HG03097 (cell line): Measurements from ENCODE around the gene DNAL1.
A peak's percentile ranks its signal among the peaks of the same experiment; 100 is the strongest.
"Not testable (repeated sequence)": the region's sequence is repeated elsewhere in the genome, so short reads cannot be mapped to it uniquely, and the experiment has no call there.

Source experiments
- ATAC-seq: cut with Tn5 transposase; IDR thresholded peaks from one replicate; pipeline ENCODE4 v1.9.1; 2021; ENCODE audit not compliant: unreplicated experiment, low FRiP score

Gene DNAL1

GRCh38 chr14:73637830-73638229 lies 7.0 kb upstream of the DNAL1 start:
- no peak for ATAC-seq

DNA sequence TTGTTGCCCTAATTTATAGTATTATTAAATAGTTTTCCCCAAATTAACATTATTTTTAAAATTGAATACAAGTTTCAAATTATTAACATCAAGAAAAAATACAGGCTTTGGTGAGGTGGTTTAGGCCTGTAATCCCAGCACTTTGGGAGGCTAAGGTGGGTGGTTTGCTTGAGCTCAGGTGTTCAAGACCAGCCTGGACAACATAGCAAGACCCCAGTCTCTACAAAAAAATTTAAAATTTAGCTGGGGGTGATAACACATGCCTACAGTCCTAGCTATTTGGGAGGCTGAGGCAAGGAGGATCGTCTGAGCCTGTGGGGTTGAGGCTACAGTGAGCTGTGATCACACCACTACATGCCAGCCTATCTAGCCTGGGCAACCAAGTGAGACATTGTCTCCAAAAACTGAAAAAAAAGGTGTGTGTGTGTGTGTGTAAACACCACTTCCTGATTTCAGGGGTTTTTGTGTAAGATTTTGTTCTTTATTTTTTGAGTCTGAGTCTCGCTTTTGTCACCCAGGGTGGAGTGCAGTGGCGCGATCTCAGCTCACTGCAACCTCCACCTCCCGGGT lies 3.9 kb upstream of the DNAL1 start:
- ATAC-seq, result no peak

- ATAC-seq, result no peak
Measured at GRCh38 chr14:73645248-73645610, 443 bp downstream of the DNAL1 start.

- no peak for ATAC-seq
Measured at GRCh38 chr14:73651005-73651404, 6.2 kb downstream of the DNAL1 start.

GRCh38 chr14:73655851-73656250 lies 11.1 kb downstream of the DNAL1 start:
- ATAC-seq, result no peak

DNA sequence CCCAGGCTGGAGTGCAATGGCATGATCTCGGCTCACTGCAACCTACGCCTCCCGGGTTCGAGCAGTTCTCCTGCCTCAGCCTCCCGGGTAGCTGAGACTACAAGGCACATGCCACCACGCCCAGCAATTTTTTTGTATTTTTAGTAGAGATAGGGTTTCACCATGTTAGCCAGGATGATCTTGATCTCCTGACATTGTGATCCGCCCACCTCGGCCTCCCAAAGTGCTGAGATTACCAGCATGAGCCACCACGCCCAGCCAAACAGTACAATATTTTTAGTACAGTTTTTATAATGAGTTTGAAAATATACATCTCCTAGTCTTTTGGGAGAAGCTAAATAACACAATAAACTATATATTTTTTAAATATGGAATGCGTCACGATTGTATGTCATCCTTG lies 14.4 kb downstream of the DNAL1 start:
- ATAC-seq, result not testable (repeated sequence)

GRCh38 chr14:73660511-73660910 lies 15.7 kb downstream of the DNAL1 start:
- no peak for ATAC-seq

- ATAC-seq, result no peak
Measured at GRCh38 chr14:73661872-73662271, 17.1 kb downstream of the DNAL1 start.

GRCh38 chr14:73662487-73662943 lies 17.7 kb downstream of the DNAL1 start:
- no peak for ATAC-seq

- ATAC-seq, result no peak
Measured at GRCh38 chr14:73663548-73664212, 18.9 kb downstream of the DNAL1 start.

GRCh38 chr14:73665130-73665529 lies 20.3 kb downstream of the DNAL1 start:
- no peak for ATAC-seq

- no peak for ATAC-seq
Measured at GRCh38 chr14:73666583-73666982, 21.8 kb downstream of the DNAL1 start.

DNA sequence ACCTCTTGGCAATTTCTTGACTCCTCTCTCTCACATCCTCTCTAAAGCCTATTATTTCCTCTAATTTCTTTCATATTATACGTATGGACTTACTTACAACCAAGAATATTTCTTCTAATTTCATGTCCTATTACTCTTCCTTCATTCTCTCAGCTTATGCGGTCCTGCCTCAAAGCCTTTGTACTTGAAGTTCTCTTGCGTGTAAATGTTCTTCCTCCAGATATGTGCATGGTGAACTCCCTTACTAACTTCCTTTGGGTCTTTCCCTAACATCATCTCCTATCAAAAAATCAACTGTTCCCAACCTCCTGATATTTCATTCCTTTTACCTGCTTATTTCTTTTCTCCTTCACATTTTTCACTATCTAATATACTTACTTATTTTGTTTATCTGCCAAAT lies 23.1 kb downstream of the DNAL1 start:
- no peak for ATAC-seq

- ATAC-seq, result no peak
Measured at GRCh38 chr14:73674986-73675385, 30.2 kb downstream of the DNAL1 start.

DNA sequence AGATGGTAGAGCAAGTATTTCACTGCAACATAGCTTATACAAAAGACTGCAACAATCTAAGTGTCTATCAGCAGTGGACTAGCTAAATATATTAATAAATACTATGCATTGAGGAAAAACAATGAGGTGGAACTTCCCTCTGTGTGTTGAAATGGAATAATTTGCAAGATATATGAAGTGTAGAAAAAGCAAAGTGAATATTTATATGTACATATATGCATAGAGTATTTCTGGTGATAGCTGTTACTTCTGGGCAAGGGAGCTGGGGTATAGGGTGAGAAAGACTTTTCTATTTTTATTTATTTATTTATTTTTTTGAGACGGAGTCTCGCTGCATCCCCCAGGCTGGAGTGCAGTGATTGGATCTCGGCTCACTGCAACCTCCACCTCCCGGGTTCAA lies 33.9 kb downstream of the DNAL1 start:
- ATAC-seq, result no peak

GRCh38 chr14:73680821-73681220 lies 36.0 kb downstream of the DNAL1 start:
- no peak for ATAC-seq

DNA sequence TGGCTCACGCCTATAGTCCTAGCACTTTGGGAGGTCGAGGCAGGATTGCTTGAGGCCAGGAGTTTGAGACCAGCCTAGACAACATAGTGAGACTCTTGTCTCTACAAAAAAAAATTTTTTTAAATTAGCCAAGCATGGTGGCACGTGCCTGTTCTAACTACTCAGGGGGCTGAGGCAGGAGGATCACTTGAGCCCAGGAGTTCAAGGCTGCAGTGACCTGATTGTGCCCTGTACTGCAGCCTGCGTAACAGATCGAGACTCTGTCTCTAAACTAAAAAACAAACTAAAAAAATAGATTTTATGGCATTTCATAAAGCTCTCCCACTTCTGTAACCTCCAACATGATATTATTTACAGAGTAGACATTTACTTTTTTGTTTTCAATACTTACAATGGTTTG lies 39.8 kb downstream of the DNAL1 start:
- no peak for ATAC-seq

GRCh38 chr14:73685328-73685727 lies 40.5 kb downstream of the DNAL1 start:
- ATAC-seq, result no peak

DNA sequence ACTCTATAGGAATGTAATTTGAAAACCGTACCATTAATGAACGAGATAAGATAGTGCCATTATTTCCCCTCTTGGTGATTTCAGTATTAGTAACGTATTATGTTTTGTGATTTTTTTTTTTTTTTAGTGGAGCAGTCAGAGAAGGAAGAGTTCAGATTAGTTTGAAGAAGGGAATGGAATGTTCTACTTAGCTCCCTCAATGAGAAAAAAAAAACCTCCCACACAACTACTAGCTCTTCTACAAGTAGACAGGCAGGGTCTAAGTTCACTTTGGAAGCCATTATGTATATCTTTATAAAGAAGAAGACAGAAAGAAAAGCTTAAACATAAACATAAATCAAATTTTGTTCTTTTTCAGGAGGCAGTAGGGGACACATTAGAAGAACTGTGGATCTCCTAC lies 42.1 kb downstream of the DNAL1 start:
- no peak for ATAC-seq

DNA sequence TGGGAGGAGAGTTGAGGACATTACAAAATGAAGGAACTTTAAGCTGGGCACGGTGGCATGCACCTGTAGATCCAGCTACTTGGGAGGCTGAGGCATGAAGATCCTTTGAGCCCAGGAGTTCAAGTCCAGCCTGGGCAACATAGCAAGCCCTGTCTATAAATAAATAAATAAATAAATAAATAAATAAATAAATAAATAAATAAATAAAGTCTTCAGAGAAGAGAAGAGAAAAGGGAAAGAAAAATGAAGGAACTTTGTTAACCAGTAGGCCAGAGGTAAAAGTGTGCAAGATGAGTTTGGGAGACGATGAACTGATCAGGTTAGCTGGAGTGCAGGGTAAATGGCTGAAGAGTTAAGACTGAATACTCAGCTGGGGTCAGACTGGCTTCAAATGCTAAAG lies 49.3 kb downstream of the DNAL1 start:
- no peak for ATAC-seq

- ATAC-seq, result no peak
Measured at GRCh38 chr14:73695082-73695481, 50.3 kb downstream of the DNAL1 start.

DNA sequence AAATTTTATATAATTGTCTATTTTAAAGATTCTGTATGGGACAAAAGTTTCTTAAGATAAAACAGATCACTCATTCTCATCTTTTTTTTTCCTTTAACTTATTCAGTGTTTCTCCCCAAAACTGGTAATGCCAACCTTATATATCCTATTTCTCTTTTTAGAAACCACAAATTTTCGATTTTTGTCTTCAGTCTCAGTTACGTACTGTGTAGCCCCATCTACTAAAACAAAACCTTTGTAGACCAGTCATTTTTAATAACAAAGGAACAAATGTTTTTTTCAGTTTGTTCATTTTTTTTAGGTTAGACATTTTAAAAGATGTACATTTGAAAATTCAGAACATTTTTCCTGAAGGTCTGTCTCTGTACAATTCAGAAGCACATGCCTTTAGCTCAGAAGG lies 51.2 kb downstream of the DNAL1 start:
- peak; percentile 34 for ATAC-seq
